KBM-7 (cell line): ENCODE measurements around the gene ANKS3.

Source experiments
- DNase-seq: peaks from one replicate; pipeline ENCODE4 v3.0.0-alpha.2; 2015
- in situ Hi-C: fragments of 300-500 bp; cut with MboI; formaldehyde crosslinking; loops from 2 replicates; pipeline ENCODE4 v1.14.3; 2020; ENCODE audit warnings: low sequenced_read_pairs, low pct_unique_long_range_greater_than_20kb, mixed read lengths

The ANKS3 gene

DNA sequence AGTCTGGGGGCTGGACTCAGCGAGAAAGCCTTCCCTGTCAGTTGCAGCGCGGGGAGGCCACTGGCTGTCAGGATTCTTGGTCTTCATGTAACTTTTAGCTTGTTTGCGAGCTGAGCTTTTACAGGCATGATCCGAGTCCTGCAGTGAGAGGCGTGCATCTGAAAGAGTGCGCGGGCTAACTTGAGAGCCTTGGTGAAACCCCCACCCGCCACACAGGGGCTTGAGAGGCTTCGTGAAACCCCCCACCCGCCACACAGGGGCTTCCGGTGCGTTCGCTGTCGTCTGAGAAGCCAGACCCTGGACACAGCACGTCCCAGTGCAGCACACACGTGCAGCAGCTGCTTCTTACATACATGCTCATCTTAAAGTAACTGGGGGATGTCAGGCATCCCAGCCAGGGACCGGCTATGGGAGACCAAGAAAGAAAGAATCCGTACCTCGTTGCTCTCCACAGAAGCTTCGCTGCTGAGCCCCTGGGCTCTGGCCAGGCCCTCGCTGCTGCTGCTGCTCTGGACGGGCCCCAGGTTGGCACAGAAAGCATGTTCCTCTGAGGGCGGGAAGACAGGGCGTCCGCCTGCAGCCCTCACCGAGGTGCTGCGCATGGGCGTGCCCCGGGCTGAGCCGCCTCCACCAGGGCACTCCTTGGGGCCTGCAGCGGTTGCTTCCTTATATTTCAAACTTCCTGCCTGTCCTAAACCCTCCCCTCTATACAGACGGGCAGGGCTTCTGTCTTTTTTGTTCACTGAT, 32.9 kb downstream of the ANKS3 start:
- in situ Hi-C loops: no loop called here
- DNase-seq: no peak

DNA sequence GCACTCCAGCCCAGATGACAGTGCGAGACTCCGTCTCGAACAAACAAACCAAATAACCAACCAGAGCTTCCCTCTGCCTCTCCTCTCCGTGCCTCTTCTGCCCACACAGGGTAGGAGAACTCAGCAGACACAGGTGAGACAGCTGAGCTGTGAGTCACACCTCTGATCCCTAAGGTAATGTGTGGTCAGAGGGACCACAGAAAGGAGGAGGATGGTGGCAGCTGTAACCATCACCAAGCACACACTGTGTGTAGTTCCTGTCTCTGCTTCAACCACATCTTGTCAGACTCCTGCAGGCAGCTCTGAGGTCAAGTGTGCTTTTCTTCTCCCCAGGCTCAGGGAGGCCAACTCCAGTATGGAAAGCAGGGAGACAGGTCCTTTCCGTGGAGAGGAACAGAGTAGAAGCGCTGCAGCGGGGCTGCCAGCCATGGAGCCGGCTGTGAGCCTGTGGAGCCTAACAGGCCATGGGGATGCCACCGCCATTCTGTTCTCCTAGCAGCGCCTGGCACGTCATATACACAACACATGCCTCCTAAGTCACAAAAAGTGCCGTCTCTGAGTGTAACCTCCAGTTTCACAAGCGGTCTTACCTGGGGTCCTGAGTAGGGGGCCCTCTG, 33.6 kb downstream of the ANKS3 start:
- in situ Hi-C loops: no loop called here
- DNase-seq: no peak

DNA sequence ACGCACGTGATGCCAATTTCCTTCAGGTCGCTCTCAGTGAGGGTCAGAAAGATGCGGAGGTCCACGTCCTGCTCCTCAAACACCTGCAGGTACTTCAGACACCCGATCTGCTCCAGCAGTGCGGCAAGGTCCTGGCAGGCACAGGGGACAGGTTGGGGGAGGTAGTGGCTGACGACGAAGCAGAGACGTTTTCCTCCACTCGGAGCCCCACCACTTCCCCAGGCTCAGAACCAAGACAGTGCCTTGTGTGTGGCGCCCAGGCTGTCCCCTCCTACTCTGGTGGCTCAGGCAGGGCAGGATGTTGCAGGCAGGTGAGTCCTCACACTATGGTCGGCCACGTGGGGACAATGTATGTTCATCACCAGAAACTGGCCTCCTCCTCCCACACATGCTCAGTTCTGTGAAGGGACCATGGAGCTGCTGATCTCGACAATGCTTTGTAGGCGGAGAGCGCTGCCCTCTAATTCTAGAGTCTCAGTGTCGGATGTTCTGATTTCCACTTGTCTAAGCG, 35.0 kb downstream of the ANKS3 start:
- DNase-seq: no peak
- in situ Hi-C loops: no loop called here

DNA sequence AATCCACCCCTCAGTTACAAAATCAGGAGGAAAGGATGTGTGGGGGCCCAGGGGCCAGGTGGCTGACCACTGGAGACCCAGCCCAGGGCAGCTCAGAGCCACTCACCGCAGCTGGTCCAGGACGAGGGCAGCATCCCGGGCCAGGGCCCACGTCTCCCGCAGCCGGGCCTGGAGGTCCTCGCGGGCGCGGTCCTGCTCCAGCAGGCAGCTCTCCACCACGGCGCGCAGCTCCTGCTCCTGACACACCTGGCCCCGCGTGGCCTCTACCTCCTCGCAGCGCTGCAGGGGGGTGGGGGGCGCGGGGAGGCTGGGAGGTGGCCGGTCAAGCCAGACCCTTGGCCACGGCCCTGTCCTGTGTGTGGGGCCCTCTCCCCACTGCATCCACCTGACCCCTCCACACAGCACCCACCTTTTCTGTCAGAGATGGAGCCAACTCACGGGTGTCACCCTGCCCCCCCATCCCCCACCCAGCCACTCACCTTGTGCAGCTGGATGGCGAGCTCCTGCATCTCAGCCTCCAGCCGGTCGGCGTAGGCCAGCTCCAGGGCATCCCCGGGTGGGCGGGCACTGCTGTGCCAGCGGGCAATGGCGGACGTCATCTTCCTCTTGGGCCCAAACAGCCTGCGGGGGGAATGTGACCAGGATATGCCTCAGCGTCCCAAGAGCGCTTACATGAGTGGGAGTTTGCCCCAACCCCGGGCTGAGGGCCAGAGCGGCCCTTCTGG, 35.6 kb downstream of the ANKS3 start:
- in situ Hi-C loops: no loop called here
- DNase-seq: no peak

DNA sequence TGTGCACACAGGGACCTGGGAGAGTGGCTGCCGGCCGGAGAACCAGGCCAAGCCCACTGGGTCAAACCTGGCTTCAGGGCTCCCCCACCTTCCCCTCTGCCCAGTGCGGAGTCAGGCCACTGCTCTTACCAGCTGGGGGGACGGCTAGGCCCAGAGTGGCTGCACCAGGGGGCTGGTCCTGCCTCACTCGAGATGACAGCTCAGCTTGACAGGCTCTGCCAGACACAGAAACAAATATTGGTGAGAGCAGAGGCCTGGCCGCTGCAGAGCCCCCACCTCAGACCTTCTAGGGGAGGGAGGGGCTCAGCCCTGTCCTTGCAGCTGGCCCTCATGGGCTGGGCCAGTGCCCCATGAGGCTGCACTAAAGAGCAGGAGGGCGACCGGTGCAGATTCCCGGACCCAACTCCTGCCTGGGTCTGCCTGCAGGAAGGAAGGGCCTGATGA, 36.2 kb downstream of the ANKS3 start:
- DNase-seq: no peak
- in situ Hi-C loops: no loop called here

DNA sequence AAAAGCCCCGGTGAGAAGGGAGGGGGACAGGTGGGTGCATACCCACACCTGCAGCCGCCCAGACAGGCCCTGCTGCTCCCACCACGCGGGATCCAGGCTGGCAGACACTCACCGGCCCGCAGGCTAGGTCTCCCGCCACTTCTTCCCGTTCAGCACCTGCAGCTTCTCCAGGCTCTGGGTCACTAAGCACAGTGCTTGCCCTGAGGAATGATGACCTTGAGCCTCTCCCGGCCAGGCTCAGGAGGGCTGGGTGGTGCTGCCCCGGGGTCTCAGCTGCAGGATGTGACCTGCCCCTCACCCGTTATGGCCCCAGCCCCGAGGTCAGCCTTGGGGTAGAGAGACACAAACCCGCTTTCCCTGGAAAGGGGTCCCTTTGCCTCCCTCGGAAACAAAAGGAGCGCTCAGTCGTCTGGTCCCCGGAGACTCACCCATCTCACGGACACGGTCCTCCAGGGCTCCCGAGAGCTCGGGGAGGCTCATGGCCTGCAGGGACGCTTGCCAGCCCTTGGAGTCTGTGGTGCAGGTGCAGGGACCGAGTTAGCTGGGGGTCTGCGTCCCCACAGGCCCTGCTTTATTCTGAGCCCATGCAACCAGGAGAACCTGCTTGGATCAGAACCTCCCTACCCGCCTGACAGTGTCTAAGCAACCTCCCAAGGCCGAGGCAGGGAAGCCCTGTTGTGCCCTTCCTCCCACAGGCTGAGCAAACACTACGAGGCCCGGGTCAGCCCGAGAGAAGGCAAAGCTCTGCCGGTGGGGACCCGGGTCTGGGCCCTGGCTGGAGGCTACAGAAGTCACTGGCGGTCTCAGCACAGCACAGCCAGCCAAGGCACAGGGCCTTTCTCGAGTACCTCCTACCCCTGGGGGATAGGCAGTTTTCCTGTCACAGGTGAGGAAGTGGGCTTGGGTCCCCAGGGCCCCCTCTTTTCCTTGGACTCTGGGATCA, 36.9 kb downstream of the ANKS3 start:
- no peak for DNase-seq
- in situ Hi-C loops: no loop called here

DNA sequence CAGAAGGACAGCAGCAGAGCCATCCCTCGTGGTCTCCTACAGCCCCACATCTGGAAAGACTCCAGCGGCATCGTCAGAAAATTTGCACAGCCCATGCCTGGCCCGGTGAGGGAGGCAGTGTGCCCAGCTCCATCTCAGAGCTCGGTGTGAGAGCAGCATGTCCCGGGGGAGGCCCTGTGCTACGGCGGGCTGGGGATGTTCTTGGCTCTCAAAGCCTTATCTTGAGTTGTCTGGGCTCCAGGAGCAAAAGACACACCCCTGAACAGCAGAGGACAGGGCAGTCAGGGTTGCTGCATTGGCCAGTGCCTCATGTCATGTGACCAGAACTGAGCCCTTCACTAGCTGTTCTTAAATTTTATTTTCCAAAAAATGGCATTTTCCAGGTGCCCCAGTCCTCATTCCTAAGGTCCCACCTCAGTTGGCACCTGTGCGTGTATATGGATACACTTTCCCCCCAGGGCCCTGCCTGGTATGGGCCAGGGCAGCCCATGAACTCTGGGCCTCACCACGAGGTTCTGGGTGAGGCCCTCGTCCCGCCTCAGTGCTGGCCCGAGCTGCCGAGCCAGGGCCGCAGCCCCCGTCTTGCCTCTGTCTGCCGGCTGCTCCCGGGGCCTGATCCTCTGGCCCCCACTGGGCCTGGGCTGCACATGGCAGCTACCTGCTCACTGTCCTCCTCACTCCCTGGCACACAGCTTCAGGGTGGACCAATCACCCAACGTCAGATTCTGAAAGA, 37.7 kb downstream of the ANKS3 start:
- in situ Hi-C loops: no loop called here
- no peak for DNase-seq

DNA sequence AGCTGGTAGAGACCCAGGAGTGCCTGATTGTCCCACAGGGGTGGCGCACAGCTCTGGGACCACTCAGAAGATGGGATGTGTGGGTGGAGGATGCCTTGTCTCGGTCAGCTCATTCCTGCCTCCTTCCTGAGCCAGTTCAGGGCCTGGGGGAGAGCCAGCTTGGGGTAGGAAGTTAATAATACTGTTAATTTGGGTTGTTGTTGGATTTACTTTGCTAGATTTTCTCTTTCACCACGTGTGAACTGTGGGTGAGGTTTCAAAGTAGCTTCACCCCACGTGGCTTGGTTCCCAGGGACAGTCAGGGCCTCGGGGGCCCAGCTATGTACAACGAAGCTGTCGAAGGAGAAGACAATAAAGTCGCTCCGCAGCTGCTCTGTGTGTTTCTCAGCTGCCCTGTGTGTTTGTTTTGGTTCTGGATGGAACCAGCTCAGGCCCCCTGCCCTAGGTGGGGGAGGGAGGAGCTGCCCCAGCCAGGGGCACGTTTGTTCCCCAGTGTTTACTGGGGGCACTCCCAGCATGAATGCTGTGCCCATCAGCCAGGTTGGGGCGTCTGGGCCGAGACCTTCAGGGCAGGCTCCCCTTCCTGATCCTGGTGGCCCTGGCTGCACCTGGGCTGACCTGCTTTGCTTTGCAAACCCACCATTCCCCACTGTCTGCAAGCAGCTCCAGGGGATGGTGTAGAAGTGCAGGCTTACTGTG, 38.4 kb downstream of the ANKS3 start:
- no peak for DNase-seq
- in situ Hi-C loops: no loop called here

DNA sequence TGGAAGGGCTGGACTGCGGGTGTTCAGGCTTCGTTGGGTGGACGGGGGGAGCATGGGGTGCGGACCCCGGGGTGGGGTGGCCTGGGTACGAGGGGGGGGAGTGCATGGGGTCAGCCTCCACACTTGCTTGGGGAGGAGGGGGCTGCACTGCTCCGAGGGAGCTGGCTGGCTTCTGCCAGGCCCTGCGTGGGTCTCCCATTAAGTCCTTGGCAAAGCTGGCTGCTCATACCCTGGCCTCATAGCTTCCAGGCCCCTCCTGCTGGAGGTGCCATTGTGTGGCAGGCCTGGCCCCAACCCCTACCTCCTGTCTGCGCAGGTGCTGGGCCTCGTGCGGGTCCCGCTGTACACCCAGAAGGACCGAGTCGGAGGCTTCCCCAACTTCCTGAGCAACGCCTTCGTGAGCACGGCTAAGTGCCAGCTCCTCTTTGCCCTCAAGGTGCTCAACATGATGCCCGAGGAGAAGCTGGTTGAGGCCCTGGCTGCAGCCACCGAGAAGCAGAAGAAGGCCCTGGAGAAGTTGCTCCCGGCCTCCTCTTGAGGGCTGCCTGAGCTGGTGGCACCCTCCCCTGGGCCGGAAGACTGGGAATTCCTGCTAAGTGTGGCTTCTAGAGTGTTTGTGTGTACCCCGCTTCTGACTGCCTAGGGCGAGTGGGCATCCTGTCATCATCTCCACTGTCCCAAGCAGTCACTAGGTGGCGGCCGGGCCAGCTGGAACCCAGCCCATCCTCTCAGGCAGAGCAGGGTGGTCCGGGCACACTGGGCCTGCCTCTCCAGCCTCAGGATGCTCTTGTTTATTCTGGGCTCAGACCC, 39.2 kb downstream of the ANKS3 start:
- in situ Hi-C loops: no loop called here
- DNase-seq: no peak

DNA sequence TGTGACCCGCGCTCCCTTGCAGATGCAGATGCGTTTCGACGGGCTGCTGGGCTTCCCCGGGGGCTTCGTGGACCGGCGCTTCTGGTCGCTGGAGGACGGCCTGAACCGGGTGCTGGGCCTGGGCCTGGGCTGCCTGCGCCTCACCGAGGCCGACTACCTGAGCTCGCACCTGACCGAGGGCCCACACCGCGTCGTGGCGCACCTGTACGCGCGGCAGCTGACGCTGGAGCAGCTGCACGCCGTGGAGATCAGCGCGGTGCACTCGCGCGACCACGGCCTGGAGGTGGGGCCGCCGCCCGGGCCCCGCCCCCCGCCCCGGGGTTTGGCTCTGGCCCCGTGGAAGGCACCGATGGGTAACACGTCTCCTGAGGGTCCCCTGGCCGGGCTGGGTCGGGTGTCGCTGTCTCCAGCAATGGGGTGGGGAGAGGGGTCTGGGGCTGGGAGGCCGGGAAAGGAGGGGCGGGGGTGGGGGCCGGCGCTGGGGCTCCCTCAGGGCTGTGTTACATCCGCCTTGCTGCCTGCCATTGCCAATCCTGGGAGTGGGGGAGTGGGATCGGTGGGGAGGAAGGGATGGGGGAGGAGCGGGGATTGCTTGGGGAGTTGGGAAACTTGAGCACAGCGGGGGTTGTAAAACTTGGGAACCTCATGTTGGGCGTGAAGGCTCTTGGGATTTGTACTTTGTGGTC, 40.0 kb downstream of the ANKS3 start:
- in situ Hi-C loops: no loop called here
- DNase-seq: no peak

DNA sequence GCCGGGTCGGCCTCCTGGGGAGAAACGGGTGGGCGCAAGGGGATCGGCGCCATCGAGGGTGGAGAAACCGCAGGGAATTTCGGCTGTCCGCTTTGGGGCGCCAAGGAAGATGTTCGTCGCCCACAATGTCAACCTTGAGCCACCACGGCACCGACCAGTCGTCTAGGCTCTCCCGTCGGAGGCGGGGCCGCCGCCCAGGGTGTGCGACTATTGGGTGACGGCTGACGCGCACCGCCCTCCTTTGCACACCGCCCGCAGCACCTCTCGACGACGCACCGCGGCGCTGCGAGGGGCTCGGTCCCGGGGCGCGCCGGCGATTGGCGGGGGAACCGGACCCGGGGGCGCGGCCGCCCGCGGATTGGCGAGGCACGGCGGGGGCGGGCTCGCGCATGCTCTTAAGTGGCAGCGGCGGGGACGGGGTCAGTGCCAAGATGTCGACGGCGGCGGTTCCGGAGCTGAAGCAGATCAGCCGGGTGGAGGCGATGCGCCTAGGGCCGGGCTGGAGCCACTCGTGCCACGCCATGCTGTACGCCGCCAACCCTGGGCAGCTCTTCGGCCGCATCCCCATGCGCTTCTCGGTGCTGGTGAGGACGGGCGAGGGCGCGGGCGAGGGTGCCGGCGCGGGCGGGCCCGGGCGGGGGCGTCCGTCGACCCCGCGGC, 40.6 kb downstream of the ANKS3 start, which contains the start of gene NUDT16L1:
TSS of gene NUDT16L1 (plus strand) at position 267 of the 660 bp plus-strand sequence. CDS start at position 432, 165 bp downstream.
- in situ Hi-C loops: no loop called here
- peak; percentile 96 for DNase-seq

DNA sequence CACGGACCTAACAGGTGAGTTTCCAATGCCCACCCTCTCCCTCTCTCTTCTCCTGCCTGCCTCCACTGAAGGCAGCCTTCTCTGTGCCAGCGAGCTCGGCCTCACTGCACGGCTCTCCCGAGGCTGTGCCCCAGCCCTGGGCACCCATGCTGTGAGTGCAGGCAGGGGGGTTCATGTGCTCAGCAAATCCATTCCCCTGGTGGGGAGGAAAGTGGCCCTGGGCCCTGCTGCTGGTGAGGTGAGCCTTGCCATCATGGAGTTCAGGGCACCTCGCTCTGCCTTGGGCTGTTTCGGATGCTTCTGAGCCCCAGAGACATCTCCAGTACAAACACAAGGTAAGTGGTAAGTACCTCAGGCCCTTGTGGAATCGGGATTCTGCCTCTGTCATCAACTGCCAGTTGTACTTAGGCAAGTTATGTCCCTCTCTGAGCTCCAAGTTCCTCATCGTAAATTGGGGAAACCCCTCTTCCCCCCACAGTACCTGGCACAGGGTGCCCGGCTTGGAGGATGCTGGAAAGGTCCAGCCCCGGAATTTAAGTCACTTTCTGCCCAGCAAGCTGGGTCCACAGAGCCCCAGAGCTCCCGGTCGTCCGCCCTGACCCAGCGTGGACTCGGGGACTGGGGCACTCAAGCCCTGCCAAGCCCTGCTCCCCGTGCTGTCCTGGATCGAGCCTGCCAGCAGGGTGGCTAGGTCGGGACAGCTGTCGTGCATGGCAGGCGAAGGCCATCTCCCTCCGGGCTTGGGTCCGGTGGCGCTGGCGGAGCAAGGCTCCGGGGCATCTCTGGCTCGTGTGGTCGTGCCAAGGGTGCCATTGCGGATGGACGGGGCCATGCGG, 41.4 kb downstream of the ANKS3 start:
- in situ Hi-C loops: no loop called here
- peak; percentile 29 for DNase-seq

DNA sequence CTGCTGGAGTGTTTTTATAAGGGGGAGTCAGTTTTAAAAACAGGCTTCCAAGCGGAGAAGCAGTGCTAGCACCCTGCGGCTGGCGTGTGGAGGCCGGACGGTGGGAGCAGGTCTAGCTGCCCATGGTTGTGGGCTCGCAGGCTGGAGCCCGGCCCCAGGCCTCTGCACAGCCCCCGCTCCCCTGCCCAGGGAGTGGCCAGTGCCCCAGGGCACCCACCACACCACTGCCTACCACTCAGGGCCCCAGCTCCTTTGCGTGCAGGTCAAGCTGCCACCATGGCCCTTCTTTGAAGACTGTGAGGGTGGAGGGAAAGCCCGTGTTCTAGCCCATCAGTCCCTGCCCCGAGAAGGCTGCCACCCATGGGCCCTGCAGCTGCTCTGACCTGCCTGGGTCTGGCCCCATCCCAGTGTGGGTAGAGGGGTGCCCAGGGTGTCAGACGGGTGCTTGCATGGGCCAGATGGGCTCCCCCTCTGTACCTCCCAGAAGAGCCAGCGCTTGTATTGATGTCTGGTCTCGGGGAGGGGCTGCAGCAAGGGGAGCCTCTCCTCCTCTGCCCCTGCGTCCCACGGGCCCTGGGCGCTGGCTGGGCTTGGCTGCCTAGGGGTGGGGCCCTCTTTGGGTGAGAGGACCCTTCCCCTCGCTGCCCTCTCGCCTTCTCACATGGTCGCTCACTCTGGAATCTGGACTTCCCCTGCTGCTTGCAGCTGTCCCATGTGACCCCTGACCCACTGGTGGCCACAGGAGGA, 42.2 kb downstream of the ANKS3 start:
- in situ Hi-C loops: no loop called here
- DNase-seq: no peak

DNA sequence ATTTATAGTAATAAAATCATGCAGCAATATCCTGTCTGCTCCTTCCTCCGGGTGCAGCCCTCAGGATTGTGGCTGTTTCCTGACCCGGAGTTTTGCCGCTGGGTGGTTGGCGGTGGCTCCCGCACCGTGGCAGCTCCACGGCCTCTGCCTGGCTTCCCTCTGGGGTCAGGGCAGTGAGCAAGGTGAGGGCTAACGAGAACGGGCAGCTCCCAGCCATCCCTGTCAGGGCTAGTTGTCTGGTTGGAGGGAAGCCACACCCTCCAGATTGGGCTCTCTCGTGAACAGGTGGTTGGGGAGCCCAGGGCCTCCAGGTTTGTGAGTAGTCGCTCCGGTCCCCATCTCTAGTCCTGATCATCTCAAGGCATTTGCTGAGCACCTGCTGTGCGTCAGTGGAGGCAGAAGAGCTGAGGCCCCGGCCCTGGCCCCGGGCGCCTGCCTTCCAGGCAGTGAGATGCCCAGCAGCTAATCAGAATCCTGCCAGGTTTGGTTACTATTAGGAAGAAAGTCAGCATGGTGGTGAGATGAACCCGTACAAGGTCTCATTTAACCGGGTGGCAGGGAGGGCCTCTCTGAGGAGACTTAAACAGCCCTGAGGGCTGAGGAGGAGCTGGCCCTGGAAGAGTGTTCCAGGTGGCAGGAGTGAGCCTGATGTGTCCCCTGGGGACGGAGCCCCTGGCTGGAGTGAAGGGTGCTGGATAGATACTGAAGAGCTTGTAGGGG, 43.0 kb downstream of the ANKS3 start:
- in situ Hi-C loops: no loop called here

More for the DNA sequence above, 43.0 kb downstream of the ANKS3 start:
- no peak for DNase-seq
